K562 (cell line): ENCODE results near the gene APOM. TPM values are rescaled to one million over a fixed set of nuclear protein-coding genes. Genes with fewer than 3 reads are reported as not detected.

Experiments used
- BMI1 ChIP-seq: fragments of 150-350 bp; IDR thresholded peaks from 2 replicates; pipeline ENCODE4 v1.6.1; 2014; ENCODE audit warnings: low read length
- CREB3 ChIP-seq: fragments of 450-650 bp; conservative IDR thresholded peaks from 2 replicates; pipeline ENCODE4 v1.6.1; 2016; ENCODE audit warnings: missing genetic modification characterization, low read depth, mild to moderate bottlenecking, missing compliant biosample characterization, moderate library complexity
- E2F4 ChIP-seq: sonication (generic); formaldehyde crosslinking; IDR thresholded peaks from 2 replicates; pipeline ENCODE4 v1.8.0; 2022; ENCODE audit warnings: mild to moderate bottlenecking, low read depth, missing genetic modification reagents
- FOXO4 ChIP-seq: fragments of 450-650 bp; formaldehyde crosslinking; IDR thresholded peaks from 2 replicates; pipeline ENCODE4 v1.4.0; 2020; ENCODE audit warnings: mild to moderate bottlenecking, moderate library complexity
- FOXP1 ChIP-seq: sonication (generic); formaldehyde crosslinking; IDR thresholded peaks from 2 replicates; pipeline ENCODE4 v1.8.0; 2022; ENCODE audit warnings: mild to moderate bottlenecking, missing genetic modification reagents
- HDAC6 ChIP-seq: IDR thresholded peaks from 2 replicates; pipeline ENCODE4 v1.6.1; 2012; ENCODE audit warnings: low read depth, mild to moderate bottlenecking, control low read depth, inconsistent platforms, low read length, moderate library complexity
- POLR2B ChIP-seq: fragments of 450-650 bp; IDR thresholded peaks from 2 replicates; pipeline ENCODE4 v1.6.1; 2018; ENCODE audit warnings: low read depth; ENCODE audit not compliant: partially characterized antibody
- SRF ChIP-seq, 2 experiments: fragments of 250-450, 450-650 bp in 1 of 2; sonication (Bioruptor Pico) in 1 of 2; sonication (generic) in 1 of 2; formaldehyde crosslinking; IDR thresholded peaks; 2 replicates each; pipeline versions ENCODE4 v1.5.0 to v1.5.1; 2020 to 2022; ENCODE audit warnings: mild to moderate bottlenecking in 1 of 2, missing genetic modification reagents in 1 of 2
- STAG1 ChIP-seq: sonication (generic); formaldehyde crosslinking; IDR thresholded peaks from 2 replicates; pipeline ENCODE4 v1.5.0; 2020; ENCODE audit warnings: missing genetic modification reagents, borderline replicate concordance
- TSC22D4 ChIP-seq: fragments of 450-650 bp; IDR thresholded peaks from 2 replicates; pipeline ENCODE4 v1.6.1; 2016; ENCODE audit warnings: missing genetic modification characterization, missing biosample characterization, control low read depth
- WHSC1 ChIP-seq: IDR thresholded peaks from one replicate; pipeline ENCODE4 v1.6.1; 2012; ENCODE audit warnings: low read length, control low read depth, inconsistent platforms
- YY1 ChIP-seq, 3 experiments: IDR thresholded peaks; 2 replicates each; pipeline ENCODE4 v1.6.1; 2011; ENCODE audit warnings: low read length in 2 of 3, mild to moderate bottlenecking in 2 of 3, moderate library complexity in 2 of 3, borderline replicate concordance in 1 of 3, control low read depth in 1 of 3, low read depth in 1 of 3; ENCODE audit not compliant: insufficient read depth in 3 of 3, insufficient replicate concordance in 2 of 3, control insufficient read depth in 1 of 3, insufficient read length in 1 of 3; ENCODE audit errors: extremely low read depth in 1 of 3
- ZBTB49 ChIP-seq: sonication (generic); formaldehyde crosslinking; IDR thresholded peaks from 2 replicates; pipeline ENCODE4 v1.8.0; 2022; ENCODE audit warnings: missing genetic modification reagents, mild to moderate bottlenecking, borderline replicate concordance
- ZFP91 ChIP-seq: sonication (generic); formaldehyde crosslinking; IDR thresholded peaks from 2 replicates; pipeline ENCODE4 v1.8.0; 2022; ENCODE audit warnings: mild to moderate bottlenecking, missing genetic modification reagents
- polyA plus RNA-seq, 8 experiments: library from polyadenylated mRNA; depleted of rRNA in 4 of 8; stranded (reverse) in 5 of 8; unstranded in 3 of 8; fragments of >200 nt; fragmentation: Nextera tagmentation in 2 of 8; fragmentation: Illumina TruSeq in 1 of 8; extraction: Ambion mirVana in 2 of 8; extraction: Trizol in 1 of 8; gene quantifications; 2 replicates each; pipeline versions ENCODE4 v1.2.1 to v1.2.3, GENCODE V29; 2011 to 2014; ENCODE audit warnings: inconsistent platforms in 1 of 8, missing spikeins in 1 of 8
- total RNA-seq, 7 experiments: library from RNA; depleted of rRNA in 6 of 7; stranded (reverse); fragments of >200 nt in 6 of 7; fragmentation: Illumina TruSeq in 2 of 7; extraction: Trizol in 2 of 7; gene quantifications; 2 replicates each; pipeline versions ENCODE4 v1.2.1 to v1.2.3, GENCODE V29; 2011 to 2021; ENCODE audit warnings: low replicate concordance in 1 of 7
- TF ChIP-seq, protein P1 (sequence below): conservative IDR thresholded peaks from 2 replicates; pipeline ENCODE4 v1.6.1; 2011; ENCODE audit warnings: low read depth, mild to moderate bottlenecking, low read length; ENCODE audit not compliant: control insufficient read depth

APOM gene
- total and polyA plus RNA-seq, 9 of the 15 experiments (the other 6 are each of a cell fraction or from before 2014, with no cell fraction given): 5.7 to 24.3 (median 10.4) TPM

GRCh38 chr6:31701666-31702404 lies 46.1 kb downstream of the APOM start (continued):
- TF ChIP-seq, protein P1, sequence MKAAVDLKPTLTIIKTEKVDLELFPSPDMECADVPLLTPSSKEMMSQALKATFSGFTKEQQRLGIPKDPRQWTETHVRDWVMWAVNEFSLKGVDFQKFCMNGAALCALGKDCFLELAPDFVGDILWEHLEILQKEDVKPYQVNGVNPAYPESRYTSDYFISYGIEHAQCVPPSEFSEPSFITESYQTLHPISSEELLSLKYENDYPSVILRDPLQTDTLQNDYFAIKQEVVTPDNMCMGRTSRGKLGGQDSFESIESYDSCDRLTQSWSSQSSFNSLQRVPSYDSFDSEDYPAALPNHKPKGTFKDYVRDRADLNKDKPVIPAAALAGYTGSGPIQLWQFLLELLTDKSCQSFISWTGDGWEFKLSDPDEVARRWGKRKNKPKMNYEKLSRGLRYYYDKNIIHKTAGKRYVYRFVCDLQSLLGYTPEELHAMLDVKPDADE: 0 out of 2 replicates have a peak, but pooled peaks have one; percentile 22
- 0 out of 2 replicates have a peak, but pooled peaks have one; percentile 45 for TF ChIP-seq BMI1
- TF ChIP-seq ZBTB49 (CRISPR knock-in tag): peak; percentile 84; the same call in 1 of the 2 replicates
- TF ChIP-seq YY1 (IDR thresholded peaks at IDR 0.05; ENCODE audit: borderline replicate concordance in 1 of 3, control insufficient read depth in 1 of 3, extremely low read depth in 1 of 3, insufficient read depth in 3 of 3, insufficient read length in 1 of 3, insufficient replicate concordance in 2 of 3, low read depth in 1 of 3, low read length in 2 of 3): peak in 1 of 3 experiments; percentile 8
- 0 out of 2 replicates have a peak, but pooled peaks have one; percentile 60 for TF ChIP-seq HDAC6
- 0 out of 2 replicates have a peak, but pooled peaks have one; percentile 2 for TF ChIP-seq STAG1
- TF ChIP-seq POLR2B: no peak
- no peak for TF ChIP-seq CREB3 (tag)
- 0 out of 4 replicates have a peak, but pooled peaks of 1 of the 2 experiments have one; percentile 1 for TF ChIP-seq SRF (CRISPR knock-in tag; IDR thresholded peaks at IDR 0.05)
- peak; percentile 58; the same call in 1 of the 2 replicates for TF ChIP-seq ZFP91
- TF ChIP-seq FOXP1 (CRISPR knock-in tag): peak; percentile 69; the same call in 1 of the 2 replicates
- TF ChIP-seq WHSC1: peak; percentile 64
- TF ChIP-seq FOXO4: no peak
- TF ChIP-seq TSC22D4 (tag): no peak
- peak; percentile 64; the same call in 1 of the 2 replicates for TF ChIP-seq E2F4
